KG1 (cell line): ENCODE results near the gene BACH2.
"Not testable (repeated sequence)": the region's sequence is repeated elsewhere in the genome, so short reads cannot be mapped to it uniquely, and the experiment has no call there.

Source experiments
- DNase-seq: peaks from one replicate; lab custom pipeline; 2025; lab: John Stamatoyannopoulos, UW

BACH2 gene

DNA sequence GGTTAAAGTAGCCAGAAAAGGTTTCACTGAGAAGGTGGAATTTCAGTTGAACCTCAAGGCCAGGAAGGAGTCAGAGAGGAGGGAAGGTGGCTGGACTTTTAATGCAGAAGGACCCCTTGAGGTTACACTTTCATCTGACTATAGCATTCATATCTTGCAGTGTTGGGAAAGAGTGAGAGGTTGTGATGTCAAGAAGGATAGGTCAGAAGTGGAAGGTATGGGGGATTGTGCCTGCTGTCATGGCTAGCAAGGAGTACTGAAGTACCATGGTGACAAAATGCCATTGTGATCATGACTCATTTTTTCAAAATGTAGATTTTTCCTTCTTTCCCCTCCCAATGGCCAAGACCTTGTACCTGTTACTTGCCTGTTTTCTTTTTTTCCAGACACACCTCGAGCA is 5.2 kb upstream of the BACH2 start:
- no peak for DNase-seq

DNA sequence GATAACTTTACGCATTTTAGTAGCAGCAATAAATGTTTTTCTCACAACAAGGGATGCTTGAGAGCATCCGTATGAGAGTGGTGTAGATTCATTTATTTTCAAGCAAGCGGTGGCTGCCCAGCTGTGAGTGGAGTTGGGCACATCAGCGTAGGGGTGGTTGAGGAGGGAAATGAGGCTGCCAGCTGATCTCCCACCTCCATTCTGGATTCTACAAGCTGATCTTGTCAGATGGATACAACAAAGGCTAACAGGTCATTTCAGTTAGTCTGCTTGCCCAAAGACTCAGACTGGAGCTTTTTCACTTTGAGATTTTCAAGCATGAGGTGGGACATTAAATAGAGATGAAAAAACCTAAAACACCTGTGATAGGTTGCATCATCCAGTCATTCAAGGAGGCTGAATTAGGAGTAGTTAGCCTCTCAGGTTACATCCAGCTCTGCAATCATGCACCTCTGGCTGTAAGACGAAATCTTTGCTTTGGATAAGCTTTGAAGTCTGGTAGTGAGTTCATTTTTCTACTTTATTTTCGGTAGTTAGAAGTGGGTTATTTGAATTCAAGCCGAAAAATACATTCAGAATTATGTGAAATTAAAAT is 1.9 kb upstream of the BACH2 start:
- DNase-seq = no peak

DNA sequence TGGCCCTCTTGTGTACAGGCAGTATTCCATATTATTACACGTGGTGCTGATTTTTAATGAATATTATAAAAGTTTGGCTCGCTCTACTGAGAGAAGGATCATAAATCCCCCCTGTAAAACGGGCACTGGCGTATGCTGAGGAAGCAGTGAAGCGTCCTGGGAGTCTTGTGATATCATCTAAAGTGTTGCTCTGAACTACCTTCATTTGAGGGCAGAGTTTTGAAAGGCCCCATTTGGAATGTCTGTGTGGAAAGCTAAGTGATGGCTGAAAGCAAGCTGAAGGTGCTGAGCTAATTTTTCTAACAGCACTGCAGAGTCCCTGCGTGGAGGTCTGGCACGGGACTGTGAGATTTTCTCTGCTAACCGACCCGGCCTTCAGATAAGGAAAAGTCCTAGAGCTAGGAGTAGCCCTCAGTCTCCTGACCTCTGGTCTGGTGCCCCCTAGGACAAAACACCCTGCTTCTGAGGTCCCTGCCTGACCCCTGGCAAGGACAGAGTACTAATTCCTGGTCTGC is 1.3 kb upstream of the BACH2 start:
- no peak for DNase-seq

DNA sequence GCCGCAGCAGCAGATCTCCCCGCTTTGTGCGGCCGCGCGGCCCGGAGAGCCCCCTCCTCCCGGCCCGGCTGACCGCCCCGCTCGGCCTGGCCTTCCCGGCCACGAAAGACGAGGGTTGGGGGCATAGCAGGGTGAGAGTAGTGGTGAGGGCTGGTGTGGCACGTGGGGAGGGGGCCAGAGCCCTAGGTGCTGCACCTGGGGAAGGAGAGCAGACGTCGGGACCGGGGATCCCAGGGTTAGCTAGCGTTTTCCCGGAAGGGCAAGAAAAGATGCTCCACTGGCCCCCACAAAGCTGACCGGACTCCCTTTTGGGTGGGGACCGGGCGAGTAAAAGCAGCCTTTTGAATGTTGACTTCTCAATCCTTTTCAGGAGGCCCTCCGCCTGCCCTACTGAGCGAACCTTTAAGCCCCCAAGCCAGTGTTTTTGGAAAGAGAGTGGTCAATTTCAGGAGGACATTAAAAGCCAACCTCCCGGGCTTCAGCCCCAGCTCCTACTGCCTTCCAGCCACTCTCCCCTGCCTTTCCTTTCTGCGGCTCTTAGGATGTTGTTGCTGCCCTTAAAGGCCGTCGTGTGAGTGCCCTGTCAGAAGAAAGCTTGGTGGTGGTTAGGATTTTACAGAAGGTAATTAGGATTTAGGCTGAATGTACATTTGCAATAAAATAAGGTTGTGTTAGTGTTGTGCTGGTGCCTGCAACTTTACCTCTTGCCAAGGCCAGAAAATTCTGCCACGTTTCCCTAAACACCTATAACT is 648 bp upstream of the BACH2 start:
- DNase-seq = no peak

DNA sequence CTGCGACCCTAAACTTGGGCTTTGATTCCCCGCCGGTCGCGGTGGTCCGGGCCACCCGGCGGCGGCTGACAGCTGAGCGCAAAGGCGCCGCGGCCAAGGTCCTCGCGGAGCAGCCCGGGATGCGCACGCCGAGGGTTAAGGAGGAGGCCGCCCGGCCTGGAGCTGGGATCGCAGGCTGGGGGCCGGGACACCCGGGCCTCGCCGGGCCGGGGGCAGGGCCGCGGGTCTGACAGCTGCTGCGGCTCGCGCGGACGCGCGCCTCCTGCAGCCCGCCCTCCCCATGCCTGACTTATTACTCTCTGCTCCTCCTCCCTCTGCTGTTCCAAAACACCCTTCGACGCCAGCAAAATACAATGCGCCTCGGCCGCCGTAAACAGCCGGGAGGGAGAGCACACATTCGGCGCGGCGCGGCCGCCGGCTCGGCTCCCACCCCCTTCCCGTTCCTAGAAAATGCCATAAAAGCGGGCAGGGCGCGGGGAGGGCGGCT is 746 bp downstream of the BACH2 start:
- DNase-seq = no peak

DNA sequence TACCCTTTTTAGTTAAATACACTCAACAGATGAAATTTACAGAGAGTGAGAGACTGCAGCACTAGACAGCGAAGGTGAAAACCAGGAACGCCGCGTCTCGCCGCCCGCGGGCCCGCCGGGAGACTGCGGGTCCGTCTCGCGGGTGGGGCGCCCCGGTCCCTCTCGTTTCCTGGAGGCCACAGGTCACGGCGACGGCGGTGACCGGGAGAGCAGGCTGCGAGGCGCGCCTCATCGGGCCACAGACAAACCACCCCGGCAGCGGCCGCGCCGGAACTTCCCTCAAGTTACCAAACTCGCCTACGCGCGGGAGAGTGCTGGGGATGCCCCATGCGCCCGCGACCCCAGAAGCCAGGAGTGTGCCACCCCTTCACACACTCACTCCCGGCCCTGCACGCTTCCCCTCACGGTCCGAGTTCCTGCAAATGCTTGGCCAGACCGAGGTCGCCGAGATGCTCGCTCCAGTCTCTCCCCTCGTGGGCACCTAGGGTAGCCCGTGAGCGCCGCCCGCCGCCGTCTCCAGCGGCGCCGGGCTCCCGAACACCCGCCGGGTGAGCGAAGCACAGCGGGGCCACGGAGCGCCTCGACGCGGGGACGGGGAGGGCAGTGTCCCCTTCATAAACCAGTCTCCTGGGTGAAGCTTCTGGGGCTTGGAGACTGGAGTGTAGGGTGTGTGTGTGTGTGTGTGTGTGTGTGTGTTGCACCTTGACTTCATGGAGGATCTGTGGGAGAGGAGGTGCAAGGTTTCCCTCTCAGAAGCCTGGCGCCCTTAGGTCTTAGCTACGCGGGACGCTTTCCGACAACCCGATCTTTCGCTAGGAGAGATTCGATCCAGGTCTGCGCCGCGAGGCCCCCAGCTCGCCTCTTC is 1.4 kb downstream of the BACH2 start:
- DNase-seq = peak; percentile 8

DNA sequence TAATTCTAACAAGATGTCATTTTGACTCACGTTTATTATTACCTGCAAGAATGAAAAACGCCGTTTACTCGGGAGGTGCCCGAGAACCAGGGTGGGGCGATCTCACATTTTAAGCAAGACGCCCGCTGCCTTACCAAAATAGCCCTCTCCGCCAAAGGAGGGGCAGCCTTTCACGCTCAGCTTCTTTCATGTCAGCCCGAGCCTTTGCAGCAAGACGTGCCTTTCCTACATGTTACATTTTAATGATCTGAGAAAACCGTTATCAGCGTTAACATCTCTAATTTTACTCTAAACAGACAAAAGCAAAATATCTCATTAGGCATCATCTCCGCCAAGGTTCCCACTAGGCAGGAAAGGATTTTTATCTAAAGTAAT is 2.0 kb downstream of the BACH2 start:
- no peak for DNase-seq

DNA sequence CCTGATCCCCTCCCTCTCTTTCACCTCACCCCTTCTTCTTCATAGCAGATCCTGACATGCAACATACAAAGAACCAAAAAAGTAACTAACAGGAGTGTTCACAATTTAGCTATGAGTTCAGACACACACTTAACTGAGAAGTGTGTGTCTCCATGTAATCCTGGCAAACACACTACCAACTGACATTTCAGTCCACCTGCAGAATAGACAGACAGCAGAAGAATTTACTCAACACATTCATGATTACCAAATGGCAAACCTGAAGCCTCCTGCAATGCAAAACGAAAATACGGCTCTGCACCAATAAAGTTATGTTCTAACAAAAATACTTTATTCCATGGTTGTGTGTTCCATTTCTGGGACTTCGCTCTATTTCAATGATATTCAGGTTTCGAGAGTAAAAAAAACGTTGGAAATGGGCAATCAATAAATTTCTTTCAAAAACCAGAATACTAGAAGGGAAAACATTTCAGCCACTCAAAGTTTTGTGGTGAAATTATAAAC is 2.6 kb downstream of the BACH2 start:
- no peak for DNase-seq

DNA sequence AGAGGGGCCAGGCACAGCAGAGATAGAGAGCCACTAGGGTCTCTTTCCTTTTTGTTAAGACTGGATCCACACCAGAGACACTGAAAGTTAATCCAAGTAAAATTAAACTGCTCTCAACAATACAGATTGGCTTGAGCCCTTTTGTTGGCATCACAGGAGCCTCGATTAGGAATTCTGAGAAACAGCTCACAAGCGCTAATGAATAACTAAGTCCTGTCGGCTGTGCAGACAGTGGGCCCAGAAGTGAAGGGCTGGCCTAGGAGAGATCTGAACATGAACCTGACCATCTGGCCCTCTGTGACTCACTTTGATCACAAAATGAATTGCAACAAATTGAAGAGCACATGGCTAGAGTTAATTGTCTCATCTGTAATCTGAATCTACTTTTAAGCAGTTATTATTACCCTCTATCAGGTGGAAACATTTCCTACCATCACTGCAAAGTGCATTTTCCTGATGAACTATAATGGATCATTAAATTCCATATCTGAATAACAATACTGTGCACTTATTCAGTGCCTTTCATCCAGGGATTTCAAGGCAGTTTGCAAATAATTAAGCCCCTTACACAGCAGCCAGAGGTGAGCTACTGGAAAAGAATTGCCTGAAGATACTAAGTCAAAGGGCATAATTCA is 3.2 kb downstream of the BACH2 start:
- no peak for DNase-seq

DNA sequence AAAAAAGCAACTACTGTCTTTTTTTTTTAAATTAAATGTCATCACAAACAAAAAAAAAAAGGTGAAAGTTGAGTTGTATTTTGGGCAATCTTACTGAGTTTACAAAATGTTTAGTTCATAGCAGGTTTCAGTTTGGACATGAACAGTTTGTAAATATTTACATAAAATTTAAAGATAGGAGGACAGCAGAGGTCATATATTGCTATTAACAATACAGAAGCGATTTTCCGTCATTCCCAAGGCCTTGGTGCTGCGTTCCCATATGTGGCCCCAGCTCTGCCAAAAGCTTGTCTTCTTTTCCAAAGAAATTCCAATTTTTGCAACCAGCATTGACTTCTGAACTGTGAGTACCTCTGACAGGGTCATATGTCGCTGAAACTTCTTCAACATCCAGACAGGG is 5.1 kb downstream of the BACH2 start:
- no peak for DNase-seq

DNA sequence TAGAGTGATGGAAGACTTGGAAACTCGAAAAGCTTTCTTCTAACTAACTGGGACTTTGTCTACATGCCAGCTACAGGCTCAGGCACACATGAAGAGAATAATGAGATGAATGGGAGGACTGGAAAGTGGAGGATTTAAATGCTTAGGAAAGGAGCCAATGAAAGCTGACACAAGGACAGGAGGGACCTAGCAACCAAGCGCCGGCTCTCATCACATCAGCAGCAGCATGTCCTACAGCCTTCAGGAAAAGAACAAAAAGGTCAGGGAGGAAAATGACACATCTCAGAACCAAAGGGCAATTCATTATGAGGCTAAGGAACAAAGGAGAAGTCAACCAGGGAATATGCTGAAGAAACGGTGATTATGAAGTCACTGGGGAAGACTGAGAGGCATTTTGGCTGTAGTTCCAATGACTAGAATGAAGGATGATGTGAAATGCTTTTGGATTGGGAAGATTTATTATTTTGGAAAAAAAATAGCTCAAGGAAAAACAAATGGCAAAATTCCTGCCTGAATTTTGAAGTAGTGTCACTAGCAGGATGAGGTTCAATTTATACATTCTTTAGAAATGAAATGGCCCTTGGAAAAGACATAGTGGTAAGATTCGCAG is 5.7 kb downstream of the BACH2 start:
- no peak for DNase-seq

DNA sequence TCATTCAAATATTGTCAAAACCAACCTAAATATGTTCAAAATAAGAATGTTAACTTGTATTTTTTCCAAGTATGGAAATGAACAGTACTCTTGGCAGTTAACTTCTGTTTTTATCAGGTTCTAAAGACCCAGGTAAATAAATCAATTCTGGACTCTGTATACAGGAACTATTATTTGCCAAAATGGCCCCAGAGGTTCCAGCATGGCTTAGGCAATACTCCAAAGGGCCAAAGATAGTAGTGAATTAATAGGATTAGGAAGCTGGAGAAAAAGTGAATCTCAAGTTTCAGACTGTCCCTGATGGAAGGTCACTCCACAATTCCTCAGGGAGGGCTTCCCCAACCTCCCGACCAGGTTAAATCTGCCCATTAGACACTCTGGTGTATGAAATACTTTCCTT is 6.7 kb downstream of the BACH2 start:
- no peak for DNase-seq

DNA sequence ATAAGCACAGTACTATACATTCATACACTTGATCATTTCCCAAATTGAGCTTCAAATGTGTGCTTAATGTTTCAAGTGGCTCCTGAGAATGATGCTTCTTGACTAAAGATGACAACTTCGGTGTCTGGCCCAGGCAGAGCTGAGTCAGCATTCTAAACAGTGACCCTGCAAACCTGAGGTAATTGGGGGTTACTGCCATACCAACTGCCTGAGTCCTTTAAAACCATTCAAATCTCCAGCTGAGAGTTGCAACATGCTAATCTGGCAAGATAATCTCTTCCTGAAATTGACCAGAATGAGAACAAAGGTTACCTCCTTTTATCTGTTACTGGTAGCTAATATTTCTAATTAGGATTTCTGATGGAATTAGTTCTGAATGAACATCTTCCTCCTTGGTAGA is 8.2 kb downstream of the BACH2 start:
- DNase-seq = no peak

DNA sequence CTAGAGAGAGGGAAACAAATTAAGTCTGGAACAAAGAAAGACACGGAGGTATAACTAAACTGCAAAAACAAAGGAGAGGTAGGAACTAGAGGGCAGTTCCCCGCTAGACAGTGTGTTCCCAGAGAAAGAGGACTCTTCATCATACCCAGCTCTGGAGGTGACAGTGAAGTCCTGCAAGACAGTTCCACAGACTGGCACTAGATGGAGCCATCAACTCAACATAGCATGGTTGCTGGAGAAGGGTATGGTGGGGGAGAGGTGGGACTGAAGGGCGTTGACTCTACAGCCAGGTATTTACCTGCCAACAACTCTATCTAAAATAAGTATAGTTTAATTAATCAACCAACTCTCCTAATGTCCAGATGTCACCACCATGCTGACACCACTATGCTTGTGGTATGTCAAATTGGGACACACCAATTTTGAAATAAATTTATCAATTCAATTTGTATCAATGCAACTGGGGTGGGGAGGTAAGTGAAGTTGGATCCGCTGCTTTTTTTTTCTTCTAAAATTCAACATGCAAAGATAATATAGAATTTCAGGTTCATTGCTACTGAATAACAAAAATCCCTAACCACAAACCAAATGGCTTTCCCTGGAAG is 9.7 kb downstream of the BACH2 start:
- no peak for DNase-seq

DNA sequence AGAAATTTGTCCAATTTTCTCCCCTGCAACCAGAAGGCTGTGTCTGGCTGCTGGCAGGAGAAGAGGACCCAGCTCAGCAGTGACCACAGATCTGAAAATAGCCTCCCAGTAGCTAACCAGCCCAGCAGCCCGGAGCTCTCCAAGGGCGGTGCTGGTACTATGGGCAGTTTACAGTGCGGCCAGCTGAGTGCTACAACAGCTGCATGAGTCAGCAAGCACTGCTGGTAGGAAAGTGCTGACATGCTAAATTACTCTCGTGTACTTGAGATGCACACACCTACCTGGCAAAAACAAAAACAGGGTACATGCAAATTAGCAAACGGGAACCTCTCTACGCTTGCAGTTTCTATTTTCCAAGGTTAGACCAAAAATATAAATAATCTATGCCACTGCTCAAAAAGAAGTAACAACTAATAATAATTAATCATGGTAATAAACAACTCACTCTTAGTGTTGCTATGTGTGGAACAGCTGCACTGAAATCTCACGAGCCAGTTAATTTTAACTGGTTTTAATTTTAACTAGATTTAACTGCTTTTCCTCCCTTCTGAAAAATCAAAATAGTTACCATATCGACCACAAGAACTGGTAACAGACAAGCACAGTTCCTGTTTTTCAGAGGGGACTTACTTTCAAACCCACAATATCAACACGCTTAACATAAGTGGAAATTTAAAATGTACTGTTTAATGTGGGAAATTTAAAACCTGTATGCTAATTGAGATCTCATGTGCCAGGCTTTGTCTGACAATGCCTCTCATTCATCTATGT is 10.8 kb downstream of the BACH2 start:
- peak; percentile 12 for DNase-seq

DNA sequence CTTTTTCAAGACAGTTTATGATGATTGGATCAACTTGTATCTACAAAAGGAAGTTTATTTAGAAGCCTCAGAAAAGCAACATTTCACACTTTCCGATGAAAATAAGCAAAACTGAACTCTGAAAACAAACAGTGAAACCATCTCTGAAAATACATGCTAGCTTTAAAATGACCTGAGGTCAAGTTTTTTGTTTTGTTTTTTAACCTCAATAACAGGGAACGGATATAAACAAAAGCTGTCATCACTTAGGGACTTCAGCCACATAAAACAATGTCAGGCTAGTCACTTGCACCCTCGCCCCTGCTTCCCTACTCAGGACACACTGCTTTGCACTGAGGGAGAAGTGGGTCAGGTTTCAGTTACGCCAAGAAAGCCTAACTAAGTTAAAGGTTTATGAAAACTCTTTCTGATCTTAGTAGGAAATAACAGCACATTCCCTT is 11.6 kb downstream of the BACH2 start:
- DNase-seq = no peak

DNA sequence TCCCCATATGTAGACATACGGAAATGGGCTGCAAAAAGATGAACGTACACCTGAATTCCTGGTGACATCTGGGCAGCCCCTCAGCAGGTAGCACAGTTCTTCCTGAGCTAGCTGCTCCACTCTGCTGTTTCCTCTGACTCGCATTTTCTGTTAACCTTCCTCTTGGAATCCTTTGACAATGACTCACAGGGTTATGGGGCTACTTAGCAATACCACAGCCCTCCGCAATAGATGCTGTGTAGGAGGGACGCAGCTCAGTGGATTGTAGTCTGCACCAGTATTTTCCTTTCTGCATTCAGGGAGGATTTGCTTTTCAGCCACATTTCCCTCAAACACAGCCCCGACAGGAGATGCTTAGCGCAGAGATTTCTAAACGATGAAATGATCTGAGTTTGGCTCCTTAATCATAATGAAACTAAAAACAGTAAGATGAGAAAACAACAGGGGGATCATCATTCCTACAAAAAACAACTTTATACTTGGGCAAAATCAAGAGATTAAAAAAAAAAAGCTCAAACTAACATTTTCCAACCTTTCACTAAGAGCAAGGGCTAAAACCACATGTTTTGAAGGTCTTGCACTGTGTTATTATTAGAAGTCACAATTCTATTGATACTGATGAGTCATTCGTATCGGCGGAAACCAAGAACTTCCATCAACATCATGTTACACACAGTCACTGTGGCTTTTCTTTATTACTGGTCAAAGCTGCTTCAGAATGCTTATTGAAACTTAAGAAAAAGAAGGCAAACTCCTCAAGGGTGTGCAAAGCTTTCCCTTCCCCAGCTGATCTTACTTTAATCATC is 12.2 kb downstream of the BACH2 start:
- no peak for DNase-seq

DNA sequence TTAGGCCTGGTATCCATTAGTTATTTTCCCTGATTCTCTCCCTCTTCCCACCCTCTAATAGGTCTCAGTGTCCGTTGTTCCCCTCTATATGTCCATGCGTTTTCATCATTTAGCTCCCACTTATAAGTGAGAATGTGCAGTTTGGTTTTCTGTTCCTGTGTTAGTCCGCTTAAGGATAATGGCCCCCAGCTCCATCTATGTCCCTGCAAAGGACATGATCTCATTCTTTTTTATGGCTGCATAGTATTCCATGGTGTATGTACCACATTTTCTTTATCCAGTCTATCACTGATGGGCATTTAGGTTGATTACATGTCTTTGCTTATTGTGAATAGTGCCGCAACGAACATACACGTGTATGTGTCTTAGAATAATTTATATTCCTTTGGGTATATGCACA is 14.4 kb downstream of the BACH2 start:
- DNase-seq = not testable (repeated sequence)

DNA sequence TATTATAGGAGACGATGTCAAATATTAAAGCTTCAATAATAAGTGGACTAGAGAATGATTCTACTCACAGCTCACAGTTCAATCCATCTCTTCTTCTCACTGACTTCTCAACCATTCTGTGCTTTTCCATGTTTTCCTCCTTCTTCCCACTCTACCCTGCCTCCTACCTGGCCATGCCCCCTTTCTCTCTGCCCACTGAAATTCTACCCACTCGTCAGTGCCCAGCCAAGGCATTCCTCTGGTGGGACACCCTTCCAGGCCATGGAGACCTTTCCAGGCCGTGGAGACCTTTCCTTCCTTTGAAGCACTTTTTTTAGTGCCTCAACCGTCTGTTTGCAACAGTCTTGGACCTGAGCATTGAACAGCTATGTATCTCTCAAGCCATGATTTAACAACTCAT is 18.5 kb downstream of the BACH2 start:
- no peak for DNase-seq
